GM18873 (cell line): Measurements from ENCODE around the gene BMI1.

ENCODE experiments used
- ATAC-seq: cut with Tn5 transposase; IDR thresholded peaks from one replicate; pipeline ENCODE4 v1.9.1; 2021; ENCODE audit warnings: mild to moderate bottlenecking, moderate library complexity, moderate number of reproducible peaks; ENCODE audit not compliant: unreplicated experiment, low FRiP score

Gene BMI1

DNA sequence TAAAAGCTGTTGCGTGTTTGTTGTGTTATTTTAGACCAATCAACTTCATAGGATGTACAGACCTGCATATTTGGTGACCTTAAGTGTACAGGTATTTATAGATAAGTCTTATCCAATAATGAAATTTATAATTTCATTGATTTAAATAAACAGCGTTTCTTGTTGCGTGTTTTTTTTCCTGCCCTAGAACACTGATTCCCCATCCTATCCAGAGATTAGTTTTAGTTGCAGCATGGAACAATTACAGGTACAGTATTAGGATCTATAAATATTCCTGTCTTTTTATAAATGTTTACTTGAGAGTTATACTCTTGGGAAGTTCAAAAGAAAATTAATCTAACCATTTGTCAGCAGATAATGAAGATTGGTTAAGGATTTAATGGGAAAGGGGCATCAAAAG lies 2.1 kb upstream of the BMI1 start:
- no peak for ATAC-seq

DNA sequence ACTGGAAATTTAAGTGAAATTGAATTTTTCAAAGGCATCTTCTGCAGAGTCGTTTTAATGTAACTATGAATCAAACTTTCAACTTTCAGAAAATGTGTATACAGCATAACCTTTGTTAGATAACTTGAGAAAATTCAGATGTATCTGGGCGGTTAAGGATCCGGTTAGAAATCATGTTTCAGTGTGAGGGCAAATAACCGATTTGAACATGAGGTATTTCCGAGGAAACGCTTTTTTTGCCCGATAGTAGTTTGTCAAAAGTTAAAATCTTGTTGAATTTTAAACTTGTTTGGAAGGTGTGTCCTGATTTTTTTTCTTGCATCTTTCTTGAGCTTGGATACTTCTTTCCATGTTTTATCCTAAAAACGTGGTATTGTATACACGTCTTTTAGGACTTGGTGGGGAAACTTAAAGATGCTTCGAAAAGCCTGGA lies 1.3 kb upstream of the BMI1 start:
- ATAC-seq: no peak

DNA sequence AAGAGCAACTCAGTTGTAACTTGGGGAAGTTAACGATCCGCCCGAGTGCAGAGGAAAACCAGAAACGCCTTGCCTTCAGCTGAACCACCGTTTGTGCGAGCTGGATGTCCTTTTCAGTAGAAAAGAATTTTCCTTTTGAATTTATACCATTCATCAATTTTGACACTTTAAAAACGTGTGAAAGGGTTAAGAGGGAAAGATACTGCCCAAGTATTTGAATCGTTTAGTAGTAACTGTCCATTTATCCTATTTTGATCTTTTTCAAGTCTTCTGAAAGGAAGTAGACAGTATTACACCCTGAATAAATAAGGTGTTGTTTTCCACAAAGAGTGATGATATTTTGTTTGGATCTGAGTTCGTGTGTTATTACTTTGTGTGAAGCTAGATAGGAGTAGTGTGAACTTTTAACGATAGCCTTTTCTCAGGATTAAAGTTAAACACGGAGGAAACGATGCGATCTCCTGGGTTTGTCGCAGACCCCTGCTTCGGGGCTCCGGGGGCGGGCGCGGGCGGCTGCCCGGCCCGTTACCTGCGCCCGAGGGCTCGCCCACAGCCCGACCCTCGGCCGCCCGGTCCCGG lies 830 bp upstream of the BMI1 start:
- no peak for ATAC-seq

- no peak for ATAC-seq
Measured at GRCh38 chr10:22321156-22321923, 441 bp downstream of the BMI1 start.

GRCh38 chr10:22321924-22322640 lies 1.2 kb downstream of the BMI1 start:
- no peak for ATAC-seq

- no peak for ATAC-seq
Measured at GRCh38 chr10:22322641-22323160, 1.8 kb downstream of the BMI1 start.

DNA sequence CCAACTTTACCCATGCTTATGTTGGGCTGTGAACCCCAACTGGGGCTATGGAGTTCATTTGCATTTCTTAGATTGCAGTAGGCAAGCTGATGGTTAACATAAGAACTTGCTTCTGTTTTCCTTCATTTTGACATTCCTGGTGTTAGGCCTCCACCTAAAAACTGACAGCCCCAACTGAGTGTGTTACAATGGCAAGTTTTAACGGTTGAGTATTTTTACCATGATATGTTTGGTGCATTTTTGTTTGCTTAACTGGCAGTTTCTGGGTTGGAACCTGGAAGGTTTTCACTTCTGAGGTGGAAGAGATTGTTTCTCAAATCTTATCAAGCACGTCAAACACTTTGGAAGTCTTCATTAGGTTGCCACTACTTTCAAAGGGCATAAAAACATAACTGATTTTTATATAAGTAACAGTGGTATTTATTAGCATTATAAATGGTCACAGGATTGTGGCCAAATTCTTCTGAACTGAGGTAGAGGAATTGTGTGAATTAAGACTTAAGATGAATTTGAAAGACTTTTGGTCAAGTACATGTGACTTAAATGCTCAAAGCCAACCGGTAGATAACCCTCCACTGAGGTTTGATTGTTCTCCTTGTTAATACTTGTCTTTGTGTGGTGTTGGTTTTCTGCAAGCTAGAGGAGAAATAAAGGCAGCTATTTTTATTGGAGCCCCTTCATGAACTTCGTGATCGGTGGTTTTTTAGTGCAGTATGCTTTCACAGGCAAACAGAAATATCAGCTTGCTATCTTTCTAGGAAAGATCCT lies 2.8 kb downstream of the BMI1 start:
- no peak for ATAC-seq

- ATAC-seq: no peak
Measured at GRCh38 chr10:22324413-22324812, 3.5 kb downstream of the BMI1 start.

- no peak for ATAC-seq
Measured at GRCh38 chr10:22324893-22325271, 4.0 kb downstream of the BMI1 start.

DNA sequence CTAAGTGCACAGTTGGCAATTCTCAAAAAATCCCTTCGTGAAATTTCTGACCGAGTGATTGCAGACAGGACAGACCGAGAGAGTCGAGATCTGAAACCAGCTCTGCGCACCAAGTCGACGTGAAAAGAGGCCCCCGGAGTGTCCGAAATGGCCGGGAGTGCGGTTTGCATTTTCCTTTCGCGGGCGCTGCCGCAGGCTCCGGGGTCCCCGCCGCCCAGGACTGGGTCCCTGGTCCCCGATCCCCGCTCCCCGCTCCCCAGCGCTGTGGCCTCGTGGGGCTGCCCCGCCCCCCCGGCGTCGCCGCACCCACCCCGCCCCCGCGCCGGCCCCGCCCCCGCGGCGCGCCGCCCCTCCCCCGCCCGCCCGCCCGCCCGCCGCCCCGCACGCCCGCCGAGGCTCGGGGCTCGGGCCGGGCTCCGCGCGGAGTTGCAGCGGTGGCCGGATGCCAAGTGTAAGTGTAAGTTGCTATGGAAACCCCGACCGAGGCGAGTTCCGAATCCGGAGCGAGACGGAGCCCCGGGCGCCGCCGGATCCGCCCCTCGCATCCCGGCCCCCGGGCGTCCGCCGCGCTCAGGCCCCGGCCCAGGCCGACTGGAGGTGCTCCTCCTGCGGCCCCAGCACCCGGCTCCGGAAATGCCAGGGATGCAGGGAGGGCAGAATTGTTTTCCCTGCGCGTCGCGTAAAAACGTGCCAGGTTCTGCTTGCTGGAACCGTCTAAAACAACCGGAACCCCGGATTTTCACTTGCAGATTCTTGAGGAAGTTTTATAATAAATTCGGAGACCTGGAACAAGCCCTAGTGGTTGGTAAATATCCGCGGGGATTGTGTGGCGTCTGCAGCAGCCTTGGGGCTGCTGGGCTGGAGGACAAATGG lies 4.6 kb downstream of the BMI1 start:
- peak; percentile 59 for ATAC-seq

DNA sequence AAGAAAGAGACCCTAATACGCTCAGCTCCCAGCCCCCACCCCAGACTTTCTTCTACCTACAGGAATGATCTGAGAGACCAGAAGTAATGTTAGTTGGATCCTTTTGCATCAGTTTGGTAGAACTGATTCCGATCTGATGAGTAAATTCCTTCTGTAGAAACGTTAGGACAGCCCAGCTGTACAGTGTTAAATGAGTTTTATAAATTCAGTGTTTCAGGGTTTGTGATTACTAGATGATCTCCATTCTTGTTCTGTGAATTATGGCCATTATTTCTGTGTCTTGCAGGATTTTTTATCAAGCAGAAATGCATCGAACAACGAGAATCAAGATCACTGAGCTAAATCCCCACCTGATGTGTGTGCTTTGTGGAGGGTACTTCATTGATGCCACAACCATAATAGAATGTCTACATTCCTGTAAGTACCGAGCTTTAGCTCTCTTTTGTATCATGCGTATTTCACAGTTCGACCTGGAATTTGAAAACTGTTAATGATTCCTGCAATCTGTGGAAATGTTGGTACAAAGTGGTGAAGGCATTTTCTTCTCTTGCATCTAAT lies 5.3 kb downstream of the BMI1 start:
- ATAC-seq: no peak

DNA sequence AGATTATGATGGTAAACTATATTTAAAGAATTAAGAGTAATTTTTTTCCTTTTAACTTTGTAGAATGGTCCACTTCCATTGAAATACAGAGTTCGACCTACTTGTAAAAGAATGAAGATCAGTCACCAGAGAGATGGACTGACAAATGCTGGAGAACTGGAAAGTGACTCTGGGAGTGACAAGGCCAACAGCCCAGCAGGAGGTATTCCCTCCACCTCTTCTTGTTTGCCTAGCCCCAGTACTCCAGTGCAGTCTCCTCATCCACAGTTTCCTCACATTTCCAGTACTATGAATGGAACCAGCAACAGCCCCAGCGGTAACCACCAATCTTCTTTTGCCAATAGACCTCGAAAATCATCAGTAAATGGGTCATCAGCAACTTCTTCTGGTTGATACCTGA lies 8.3 kb downstream of the BMI1 start:
- ATAC-seq: no peak

DNA sequence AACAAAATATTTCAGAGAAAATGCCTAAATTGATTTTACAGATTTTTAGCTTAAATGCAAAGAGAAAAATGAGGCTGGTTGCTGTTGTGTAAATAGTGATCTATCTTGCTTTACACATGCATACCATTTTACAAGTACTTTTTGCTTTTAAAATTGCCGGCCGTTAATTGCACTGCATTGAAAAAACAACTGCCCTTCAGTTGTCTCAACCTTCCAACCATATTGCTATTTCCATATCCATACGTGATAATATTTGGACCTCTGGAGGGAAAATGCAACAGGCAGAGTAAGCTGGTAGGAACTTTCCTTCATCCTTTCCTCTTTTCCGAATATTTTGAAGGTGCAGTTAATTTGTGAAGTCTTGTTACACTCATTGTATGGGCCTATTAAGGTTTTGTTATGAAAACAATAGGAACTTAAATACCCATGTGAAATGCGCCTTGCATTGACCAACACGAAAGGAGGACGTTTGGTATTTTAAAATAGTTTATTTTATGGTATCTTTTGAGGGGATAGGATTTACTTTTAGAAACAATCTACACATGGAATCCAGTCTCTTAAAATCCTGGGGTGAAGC lies 11.3 kb downstream of the BMI1 start:
- ATAC-seq: no peak

- ATAC-seq: no peak
Measured at GRCh38 chr10:22333167-22333974, 12.5 kb downstream of the BMI1 start.

DNA sequence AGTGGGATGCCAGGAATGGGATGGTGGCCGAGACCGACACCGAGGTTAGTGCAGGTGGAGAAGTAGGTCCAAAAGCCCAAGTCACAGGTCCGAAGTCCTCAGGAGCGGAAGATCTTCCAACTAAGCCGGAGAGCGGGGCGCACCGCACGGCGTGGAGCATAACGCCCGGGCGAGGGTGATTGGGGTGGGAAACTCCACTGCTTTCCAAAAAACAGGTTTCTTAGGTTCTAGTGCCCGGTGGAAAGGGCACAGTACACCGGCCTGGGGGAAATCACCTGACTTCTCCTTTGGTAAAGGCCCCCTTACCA lies 13.0 kb downstream of the BMI1 start:
- ATAC-seq: no peak

DNA sequence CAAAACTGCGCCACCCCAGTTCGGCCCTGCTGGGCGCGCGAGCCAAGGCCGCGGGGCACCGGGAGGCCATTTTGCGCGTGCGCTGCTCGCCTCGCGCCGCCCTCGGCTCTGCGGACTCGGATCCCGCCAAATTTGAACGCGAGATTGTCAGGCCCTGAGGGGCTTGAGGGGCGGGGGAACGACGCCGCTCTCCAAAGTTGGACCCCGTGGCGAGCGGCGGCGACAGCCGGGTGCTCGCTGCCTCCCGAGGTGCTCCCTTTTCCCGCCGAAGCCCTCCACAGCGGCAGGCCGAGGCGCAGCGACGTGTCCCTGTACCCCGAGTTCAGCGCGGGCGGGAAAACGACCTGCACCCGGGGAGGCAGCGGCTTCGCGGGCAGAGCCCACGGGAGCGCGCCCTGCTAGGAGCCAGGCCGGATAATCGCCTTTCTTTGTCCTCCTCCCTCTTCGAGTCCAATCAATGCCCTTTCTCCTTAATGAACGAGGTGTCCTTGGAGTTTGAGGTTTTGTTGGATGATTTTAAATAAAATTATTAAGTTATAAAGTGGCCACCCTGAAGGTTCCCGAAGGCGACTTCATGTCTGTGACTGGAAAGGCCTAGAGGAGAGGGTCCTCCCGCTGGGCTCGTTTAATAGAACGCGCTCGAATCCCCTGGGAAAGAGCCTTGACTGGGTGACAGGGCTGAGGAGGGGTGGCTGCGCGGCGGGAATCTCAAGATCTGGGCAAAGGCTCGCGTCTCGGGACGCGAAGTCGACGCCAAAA lies 13.7 kb downstream of the BMI1 start:
- ATAC-seq: no peak

GRCh38 chr10:22335173-22335933 lies 14.5 kb downstream of the BMI1 start:
- ATAC-seq: peak; percentile 51
